Left ventricle myocardium inferior (tissue), 1 donor: ENCODE measurements around the gene ZNF688. TPM values are rescaled to one million over a fixed set of nuclear protein-coding genes. Genes with fewer than 3 reads are reported as not detected.

ENCODE experiments used
- DNase-seq: peaks from one replicate; pipeline ENCODE4 v3.0.0-alpha.2; 2020
- H3K27ac ChIP-seq: fragments of 200-600 bp; replicated peaks from 2 replicates; pipeline ENCODE4 v1.8.0; 2021
- H3K27me3 ChIP-seq: fragments of 200-600 bp; 2 replicates; pipeline ENCODE4 v1.8.0; 2021; ENCODE audit warnings: low read depth
- H3K36me3 ChIP-seq: fragments of 200-600 bp; 2 replicates; pipeline ENCODE4 v1.8.0; 2021
- H3K4me1 ChIP-seq: fragments of 200-600 bp; 2 replicates; pipeline ENCODE4 v1.8.0; 2021
- H3K4me3 ChIP-seq: fragments of 200-600 bp; 2 replicates; pipeline ENCODE4 v1.8.0; 2021; ENCODE audit warnings: mild to moderate bottlenecking, moderate library complexity
- H3K9me3 ChIP-seq: fragments of 200-600 bp; replicated peaks from 2 replicates; pipeline ENCODE4 v1.8.0; 2021
- CTCF ChIP-seq: fragments of 200-600 bp; IDR thresholded peaks from 2 replicates; pipeline ENCODE4 v1.8.0; 2021; ENCODE audit warnings: antibody characterized with exemption, mild to moderate bottlenecking, borderline replicate concordance
- intact Hi-C: fragments of 100-400 bp; cut with micrococcal nuclease; formaldehyde crosslinking; loops from one replicate; pipeline ENCODE4 v1.11.0; 2022
- total RNA-seq: library from RNA; stranded (reverse); fragmentation: NEBNext Ultra II Directional; extraction: Animal tissue kit (Norgen Biotek cat#: 25700); gene quantifications from one replicate; pipeline ENCODE4 v1.2.1, GENCODE V29; 2021
- donor health status: DM: no; HTN: yes; CAD: no; lungs with severe emphysema.

Gene ZNF688
- total RNA-seq, 1 donor from 2014 or later = 10.8 TPM

- no peaks in the 10 kb centered on the region for H3K27me3 ChIP-seq
- no peaks in the 10 kb centered on the region for H3K9me3 ChIP-seq
- peaks cover 10% of the 10 kb centered on the region for H3K36me3 ChIP-seq
- intact Hi-C loops = loop anchor here (10.0 kb wide), 1 partner anchor 77 kb away; the partner anchor contains the start of gene SEPHS2
- no peak overlapping the region for H3K27ac ChIP-seq
- no peak for DNase-seq
- no peak for TF ChIP-seq CTCF
- H3K4me3 ChIP-seq = no peak overlapping the region
- peaks cover 36% of the 10 kb centered on the region for H3K4me1 ChIP-seq
Observed at GRCh38 chr16:30521873-30522641, 49.5 kb downstream of the ZNF688 start.

- H3K36me3 ChIP-seq = peaks cover 10% of the 10 kb centered on the region
- H3K27me3 ChIP-seq = peaks cover 5% of the 10 kb centered on the region
- DNase-seq = no peak
- no peak for TF ChIP-seq CTCF
- H3K9me3 ChIP-seq = no peaks in the 10 kb centered on the region
- intact Hi-C loops = loop anchor here (10.0 kb wide), 1 partner anchor 77 kb away; the partner anchor contains the start of gene SEPHS2
- H3K4me1 ChIP-seq = peaks cover 36% of the 10 kb centered on the region
- no peak overlapping the region for H3K27ac ChIP-seq
- H3K4me3 ChIP-seq = no peak overlapping the region
Observed at GRCh38 chr16:30521476-30521872, 50.0 kb downstream of the ZNF688 start.

Other genes with a start within 250 kb of the ZNF688 start
- 29.8 TPM for gene CD2BP2, start 216.4 kb downstream of the ZNF688 start, total RNA-seq
- 23.3 TPM for gene TBC1D10B, start 201.2 kb downstream of the ZNF688 start, total RNA-seq
- not detected for gene MYL11, start 196.9 kb downstream of the ZNF688 start, total RNA-seq
- gene SEPTIN1, start 189.2 kb downstream of the ZNF688 start, total RNA-seq = 1.3 TPM
- 5.0 TPM for gene ZNF48, start 176.3 kb downstream of the ZNF688 start, total RNA-seq
- 8.1 TPM for gene ZNF771, start 164.1 kb downstream of the ZNF688 start, total RNA-seq
- 31.9 TPM for gene DCTPP1, start 141.7 kb downstream of the ZNF688 start, total RNA-seq
- gene SEPHS2, start 125.8 kb downstream of the ZNF688 start, total RNA-seq = 29.8 TPM
- 2.4 TPM for gene ITGAL, start 99.0 kb downstream of the ZNF688 start, total RNA-seq
- gene ZNF768, start 45.1 kb downstream of the ZNF688 start, total RNA-seq = 61.1 TPM
- 8.9 TPM for gene ZNF747, start 36.9 kb downstream of the ZNF688 start, total RNA-seq
- 8.9 TPM for gene ZNF764, start 13.3 kb downstream of the ZNF688 start, total RNA-seq
- 7.1 TPM for gene ZNF785, start 14.0 kb upstream of the ZNF688 start, total RNA-seq
- gene ZNF689, start 38.7 kb upstream of the ZNF688 start, total RNA-seq = 5.0 TPM
- 15.4 TPM for gene PRR14, start 79.2 kb upstream of the ZNF688 start, total RNA-seq
- 27.8 TPM for gene FBRS, start 86.7 kb upstream of the ZNF688 start, total RNA-seq
- gene SRCAP, start 127.5 kb upstream of the ZNF688 start, total RNA-seq = 42.5 TPM
- gene PHKG2, start 176.7 kb upstream of the ZNF688 start, total RNA-seq = 15.6 TPM
- 0.69 TPM for gene CFAP119, start 190.3 kb upstream of the ZNF688 start, total RNA-seq
- gene RNF40, start 190.6 kb upstream of the ZNF688 start, total RNA-seq = 35.6 TPM
- gene ZNF629, start 215.5 kb upstream of the ZNF688 start, total RNA-seq = 21.1 TPM